IMR-90 (cell line): ENCODE data around the gene COX4I1. TPM values are rescaled to one million over a fixed set of nuclear protein-coding genes. Genes with fewer than 3 reads are reported as not detected.

Experiments
- ATAC-seq: fragments of 200-7000 bp; cut with Tn5 transposase; 2 replicates; pipeline ENCODE4 v1.9.1; 2020; ENCODE audit warnings: low read depth, mild to moderate bottlenecking, moderate library complexity
- BruUV-seq: library from RNA; stranded (reverse); fragments of 400-500 nt; replicated peaks from 2 replicates; lab custom pipeline; 2021; lab: Mats Ljungman, UMichigan
- CTCF ChIA-PET: fragments of 300-600 bp; formaldehyde crosslinking; extraction: SDS; loops from one replicate; lab custom pipeline; 2021; ENCODE audit warnings: antibody characterized with exemption; lab: Yijun Ruan, JAX
- POLR2A ChIA-PET: fragments of 300-600 bp; sonication (Branson Sonifier 250); formaldehyde crosslinking; loops from one replicate; lab custom pipeline; 2022; ENCODE audit warnings: antibody characterized with exemption; ENCODE audit not compliant: unreplicated experiment; lab: Charles Lee
- DNase-seq: peaks from one replicate; pipeline ENCODE4 v3.0.0; 2013
- H2AFZ ChIP-seq: replicated peaks from 2 replicates; pipeline ENCODE3; 2013; ENCODE audit warnings: low read length, mild to moderate bottlenecking; ENCODE audit not compliant: poor library complexity
- H2AK5ac ChIP-seq: 2 replicates; pipeline ENCODE4 v1.6.1; 2013; ENCODE audit warnings: low read depth, low read length, inconsistent platforms
- H2AK9ac ChIP-seq: replicated peaks from 2 replicates; pipeline ENCODE3; 2013; ENCODE audit warnings: mild to moderate bottlenecking, low read depth, low read length, moderate library complexity; ENCODE audit not compliant: poor library complexity
- H2BK120ac ChIP-seq: 2 replicates; pipeline ENCODE4 v1.6.1; 2013; ENCODE audit warnings: low read depth, low read length, inconsistent platforms
- H2BK15ac ChIP-seq: 3 replicates; pipeline ENCODE4 v1.6.1; 2013; ENCODE audit warnings: low read depth, low read length, inconsistent platforms
- H2BK20ac ChIP-seq: 2 replicates; pipeline ENCODE4 v1.6.1; 2013; ENCODE audit warnings: low read depth, mild to moderate bottlenecking, inconsistent platforms, low read length, moderate library complexity
- H2BK5ac ChIP-seq: 2 replicates; pipeline ENCODE4 v1.6.1; 2013; ENCODE audit warnings: mild to moderate bottlenecking, low read depth, low read length, inconsistent platforms; ENCODE audit not compliant: poor library complexity, severe bottlenecking
- H3K14ac ChIP-seq: replicated peaks from 2 replicates; pipeline ENCODE4 v1.6.1; 2013; ENCODE audit warnings: low read depth, low read length, inconsistent platforms
- H3K18ac ChIP-seq: 2 replicates; pipeline ENCODE4 v1.6.1; 2013; ENCODE audit warnings: low read depth, low read length, control low read depth
- H3K23ac ChIP-seq: 2 replicates; pipeline ENCODE4 v1.6.1; 2013; ENCODE audit warnings: low read depth, low read length, inconsistent platforms
- H3K27ac ChIP-seq: 2 replicates; pipeline ENCODE4 v1.5.1; 2013; ENCODE audit warnings: mild to moderate bottlenecking, control low read depth, low read length; ENCODE audit not compliant: insufficient read depth
- H3K27me3 ChIP-seq: 2 replicates; pipeline ENCODE4 v1.6.1; 2013; ENCODE audit warnings: low read length; ENCODE audit not compliant: control insufficient read depth, insufficient read depth
- H3K36me3 ChIP-seq: 2 replicates; pipeline ENCODE4 v1.6.1; 2013; ENCODE audit warnings: low read length, mixed read lengths; ENCODE audit not compliant: control insufficient read depth, insufficient read depth
- H3K4ac ChIP-seq: 2 replicates; pipeline ENCODE4 v1.6.1; 2013; ENCODE audit warnings: low read depth, low read length, inconsistent platforms
- H3K4me1 ChIP-seq: 2 replicates; pipeline ENCODE4 v1.6.1; 2013; ENCODE audit warnings: low read length, mixed read lengths; ENCODE audit not compliant: control insufficient read depth, insufficient read depth
- H3K4me2 ChIP-seq: 2 replicates; pipeline ENCODE4 v1.6.1; 2013; ENCODE audit warnings: low read depth, mild to moderate bottlenecking, control low read depth, low read length, moderate library complexity
- H3K4me3 ChIP-seq: 2 replicates; pipeline ENCODE4 v1.5.1; 2013; ENCODE audit warnings: low read depth, mild to moderate bottlenecking, control low read depth, low read length, moderate library complexity; ENCODE audit not compliant: insufficient read depth
- H3K56ac ChIP-seq: 2 replicates; pipeline ENCODE4 v1.6.1; 2013; ENCODE audit warnings: low read length, inconsistent platforms; ENCODE audit not compliant: insufficient read depth; ENCODE audit errors: extremely low read depth
- H3K79me1 ChIP-seq, 2 experiments: 2 replicates each; pipeline ENCODE4 v1.6.1; 2013; ENCODE audit warnings: low read length in 2 of 2, inconsistent platforms in 1 of 2, low read depth in 1 of 2
- H3K9ac ChIP-seq: 2 replicates; pipeline ENCODE4 v1.6.1; 2013; ENCODE audit warnings: low read depth, low read length, control low read depth
- H3K9me1 ChIP-seq: 2 replicates; pipeline ENCODE4 v1.6.1; 2013; ENCODE audit warnings: low read length, inconsistent platforms; ENCODE audit not compliant: insufficient read depth
- H3K9me3 ChIP-seq: 2 replicates; pipeline ENCODE4 v1.6.1; 2013; ENCODE audit warnings: low read length; ENCODE audit not compliant: control insufficient read depth, insufficient read depth
- H4K20me1 ChIP-seq: 2 replicates; pipeline ENCODE4 v1.6.1; 2013; ENCODE audit warnings: low read length, inconsistent platforms; ENCODE audit not compliant: insufficient read depth
- H4K5ac ChIP-seq: 2 replicates; pipeline ENCODE4 v1.6.1; 2013; ENCODE audit warnings: mild to moderate bottlenecking, low read depth, low read length, control low read depth
- H4K8ac ChIP-seq, 2 experiments: 2 replicates each; pipeline ENCODE4 v1.6.1; 2013; ENCODE audit warnings: low read depth in 2 of 2, low read length in 2 of 2, control low read depth in 1 of 2, inconsistent platforms in 1 of 2
- H4K91ac ChIP-seq: 2 replicates; pipeline ENCODE4 v1.6.1; 2013; ENCODE audit warnings: low read depth, low read length, inconsistent platforms; ENCODE audit not compliant: insufficient read depth
- BHLHE40 ChIP-seq: fragments of 150-350 bp; IDR thresholded peaks from 2 replicates; pipeline ENCODE4 v1.6.1; 2016; ENCODE audit warnings: mild to moderate bottlenecking, low read depth, low read length
- CEBPB ChIP-seq: IDR thresholded peaks from 2 replicates; pipeline ENCODE4 v1.6.1; 2012; ENCODE audit warnings: low read depth, low read length, improper control_type of control experiment
- CHD1 ChIP-seq: IDR thresholded peaks from 2 replicates; pipeline ENCODE4 v1.6.1; 2012; ENCODE audit warnings: low read depth, low read length, improper control_type of control experiment
- FOS ChIP-seq: fragments of 150-350 bp; IDR thresholded peaks from 2 replicates; pipeline ENCODE4 v1.6.1; 2016; ENCODE audit warnings: low read depth, low read length
- MAZ ChIP-seq: IDR thresholded peaks from 2 replicates; pipeline ENCODE4 v1.6.1; 2012; ENCODE audit warnings: low read depth, mild to moderate bottlenecking, low read length, improper control_type of control experiment, moderate library complexity, borderline replicate concordance
- MXI1 ChIP-seq: IDR thresholded peaks from 2 replicates; pipeline ENCODE4 v1.6.1; 2012; ENCODE audit warnings: low read depth, mild to moderate bottlenecking, low read length, moderate library complexity, borderline replicate concordance
- NFE2L2 ChIP-seq: fragments of 150-350 bp; IDR thresholded peaks from 2 replicates; pipeline ENCODE4 v1.6.1; 2016; ENCODE audit warnings: low read depth, mild to moderate bottlenecking, low read length
- POLR2A ChIP-seq: IDR thresholded peaks from 2 replicates; pipeline ENCODE4 v1.6.1; 2012; ENCODE audit warnings: mild to moderate bottlenecking, low read depth, low read length
- RAD21 ChIP-seq: IDR thresholded peaks from 2 replicates; pipeline ENCODE4 v1.6.1; 2012; ENCODE audit warnings: low read length, improper control_type of control experiment
- RCOR1 ChIP-seq: IDR thresholded peaks from 2 replicates; pipeline ENCODE4 v1.6.1; 2012; ENCODE audit warnings: mild to moderate bottlenecking, low read length, improper control_type of control experiment; ENCODE audit not compliant: insufficient replicate concordance
- RFX5 ChIP-seq: IDR thresholded peaks from 2 replicates; pipeline ENCODE4 v1.8.0; 2012; ENCODE audit warnings: low read depth, mild to moderate bottlenecking, low read length, moderate library complexity
- SMC3 ChIP-seq: fragments of 150-350 bp; IDR thresholded peaks from 2 replicates; pipeline ENCODE4 v1.6.1; 2016; ENCODE audit warnings: low read depth, mild to moderate bottlenecking, antibody characterized with exemption, low read length, moderate library complexity
- WGBS, 2 experiments: methylation state at CpG; one replicate each; pipeline versions ENCODE4 v1.1.5 to v1.1.7; 2013; ENCODE audit warnings: missing lambda C conversion rate in 2 of 2; ENCODE audit not compliant: insufficient read length in 1 of 2; ENCODE audit errors: extremely low coverage in 2 of 2; 5-methylcytosine and 5-hydroxymethylcytosine counted together
- dilution Hi-C: fragments of 300-500 bp; cut with HindIII; formaldehyde crosslinking; loops from one replicate; pipeline ENCODE4 v1.14.3; 2018; ENCODE audit warnings: low sequenced_read_pairs; ENCODE audit not compliant: unreplicated experiment
- in situ Hi-C: fragments of 300-500 bp; cut with MboI; formaldehyde crosslinking; loops from 3 replicates; pipeline ENCODE4 v1.14.3; 2019; ENCODE audit warnings: low sequenced_read_pairs, inconsistent platforms, mixed read lengths
- intact Hi-C: fragments of 100-400 bp; cut with micrococcal nuclease; formaldehyde crosslinking; loops from 2 replicates; pipeline ENCODE4 v1.10.0; 2022
- polyA plus RNA-seq, 3 experiments: library from polyadenylated mRNA; depleted of rRNA; stranded (reverse); fragments of >200 nt; gene quantifications; 2 replicates each; pipeline ENCODE4 v1.2.3, GENCODE V29; 2012; ENCODE audit warnings: low replicate concordance in 1 of 3
- total RNA-seq: library from RNA; depleted of rRNA; stranded (reverse); fragments of >200 nt; gene quantifications from 2 replicates; pipeline ENCODE4 v1.2.3, GENCODE V29; 2012
- TF ChIP-seq, protein P1 (sequence below): conservative IDR thresholded peaks from 2 replicates; pipeline ENCODE4 v1.5.1; 2012; ENCODE audit warnings: mild to moderate bottlenecking, low read depth, low read length, improper control_type of control experiment
- TF ChIP-seq, protein P2 (sequence below): fragments of 150-350 bp; IDR thresholded peaks from 2 replicates; pipeline ENCODE4 v1.6.1; 2017; ENCODE audit warnings: mild to moderate bottlenecking, antibody characterized with exemption, low read length, low read depth
- TF ChIP-seq, protein P3 (sequence below): fragments of 150-350 bp; IDR thresholded peaks from 2 replicates; pipeline ENCODE4 v1.6.1; 2016; ENCODE audit warnings: low read depth, mild to moderate bottlenecking, low read length, moderate library complexity, borderline replicate concordance

The COX4I1 gene
- total and polyA plus RNA-seq, 2 of the 4 experiments (the other 2 are of a cell fraction) = 397 to 700 TPM

DNA sequence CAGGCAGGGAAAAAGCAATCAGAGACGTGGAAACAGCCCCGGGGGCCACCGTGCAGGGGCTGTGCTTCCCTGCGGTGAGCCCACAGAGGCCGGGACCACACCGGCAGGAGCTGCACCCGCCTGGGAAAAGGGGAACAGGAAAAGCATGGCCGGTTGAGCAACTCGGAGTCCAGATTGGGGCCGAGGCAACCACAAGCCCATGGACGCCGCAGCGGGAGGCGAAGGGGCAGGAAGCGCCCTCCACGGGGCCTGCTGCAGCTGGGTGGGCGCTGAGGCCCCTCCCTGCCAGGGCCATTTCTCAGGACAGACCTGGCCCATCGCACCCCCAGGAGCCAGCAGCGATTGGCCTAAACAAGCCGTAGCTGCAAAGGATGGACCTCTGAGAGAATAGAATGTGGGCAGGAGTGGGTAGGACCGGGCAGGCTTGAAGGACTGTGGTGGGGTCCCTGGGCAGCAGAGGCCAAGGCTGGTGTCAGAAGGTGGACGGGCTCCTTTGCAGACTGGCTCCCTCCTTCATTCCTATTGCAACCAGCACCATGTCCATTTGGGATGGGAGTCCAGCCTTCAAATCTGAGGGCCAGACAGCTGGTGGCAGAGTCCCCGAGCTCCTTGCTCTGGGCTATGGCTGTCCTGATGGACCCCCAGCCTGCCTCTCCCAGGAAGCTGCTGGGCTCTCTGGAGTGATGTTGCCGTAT, 30.4 kb downstream of the COX4I1 start:
- Histone ChIP-seq H2BK20ac (no peak overlapping the region), H3K4me1 (no peaks in the 10 kb centered on the region), H3K79me1 (no peaks in the 10 kb centered on the region), H3K4me2 (no peak overlapping the region), H2BK5ac (no peak overlapping the region), H2BK120ac (no peak overlapping the region), H3K9me1 (no peaks in the 10 kb centered on the region), H3K56ac (no peak overlapping the region), H3K27ac (no peak overlapping the region), H3K18ac (no peak overlapping the region), H3K36me3 (no peaks in the 10 kb centered on the region), H3K14ac (no peak overlapping the region), H4K8ac (no peak overlapping the region), H3K23ac (no peak overlapping the region), H3K4me3 (no peak overlapping the region), H3K27me3 (peaks cover 49% of the 10 kb centered on the region), H4K20me1 (no peaks in the 10 kb centered on the region), H2AK9ac (no peak overlapping the region), H2BK15ac (no peak overlapping the region), H4K91ac (no peak overlapping the region), H2AK5ac (no peak overlapping the region), H3K4ac (no peak overlapping the region), H4K5ac (no peak overlapping the region), H3K9ac (no peak overlapping the region), H3K9me3 (peaks cover 9% of the 10 kb centered on the region; the same call in 1 of the 2 replicates), H2AFZ (no peak overlapping the region)
- dilution Hi-C loops (no loop called here), intact Hi-C loops (no loop called here), in situ Hi-C loops (loop anchor here (10.0 kb wide), 1 partner anchor 155 kb away; no protein-coding TSS in a partner anchor)
- DNase-seq = no peak
- 70% methylated on average over 9 of the region's 24 CpGs; no CpG with 5 or more reads in 1 of the 2 experiments for WGBS, 2 experiments
- ChIA-PET CTCF (no interaction called here), POLR2A (no interaction called here)
- no peak for ATAC-seq
- no peak for TF ChIP-seq RFX5
- no peak for TF ChIP-seq CHD1
- TF ChIP-seq RAD21 = no peak
- TF ChIP-seq CEBPB = no peak
- TF ChIP-seq FOS = no peak
- TF ChIP-seq, protein P1, sequence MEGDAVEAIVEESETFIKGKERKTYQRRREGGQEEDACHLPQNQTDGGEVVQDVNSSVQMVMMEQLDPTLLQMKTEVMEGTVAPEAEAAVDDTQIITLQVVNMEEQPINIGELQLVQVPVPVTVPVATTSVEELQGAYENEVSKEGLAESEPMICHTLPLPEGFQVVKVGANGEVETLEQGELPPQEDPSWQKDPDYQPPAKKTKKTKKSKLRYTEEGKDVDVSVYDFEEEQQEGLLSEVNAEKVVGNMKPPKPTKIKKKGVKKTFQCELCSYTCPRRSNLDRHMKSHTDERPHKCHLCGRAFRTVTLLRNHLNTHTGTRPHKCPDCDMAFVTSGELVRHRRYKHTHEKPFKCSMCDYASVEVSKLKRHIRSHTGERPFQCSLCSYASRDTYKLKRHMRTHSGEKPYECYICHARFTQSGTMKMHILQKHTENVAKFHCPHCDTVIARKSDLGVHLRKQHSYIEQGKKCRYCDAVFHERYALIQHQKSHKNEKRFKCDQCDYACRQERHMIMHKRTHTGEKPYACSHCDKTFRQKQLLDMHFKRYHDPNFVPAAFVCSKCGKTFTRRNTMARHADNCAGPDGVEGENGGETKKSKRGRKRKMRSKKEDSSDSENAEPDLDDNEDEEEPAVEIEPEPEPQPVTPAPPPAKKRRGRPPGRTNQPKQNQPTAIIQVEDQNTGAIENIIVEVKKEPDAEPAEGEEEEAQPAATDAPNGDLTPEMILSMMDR = no peak
- no peak for TF ChIP-seq POLR2A
- no peak for TF ChIP-seq SMC3
- TF ChIP-seq, protein P2, sequence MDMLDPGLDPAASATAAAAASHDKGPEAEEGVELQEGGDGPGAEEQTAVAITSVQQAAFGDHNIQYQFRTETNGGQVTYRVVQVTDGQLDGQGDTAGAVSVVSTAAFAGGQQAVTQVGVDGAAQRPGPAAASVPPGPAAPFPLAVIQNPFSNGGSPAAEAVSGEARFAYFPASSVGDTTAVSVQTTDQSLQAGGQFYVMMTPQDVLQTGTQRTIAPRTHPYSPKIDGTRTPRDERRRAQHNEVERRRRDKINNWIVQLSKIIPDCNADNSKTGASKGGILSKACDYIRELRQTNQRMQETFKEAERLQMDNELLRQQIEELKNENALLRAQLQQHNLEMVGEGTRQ = no peak
- TF ChIP-seq MAZ = no peak
- no peak for TF ChIP-seq NFE2L2
- TF ChIP-seq BHLHE40 = no peak
- no peak for TF ChIP-seq MXI1
- TF ChIP-seq, protein P3, sequence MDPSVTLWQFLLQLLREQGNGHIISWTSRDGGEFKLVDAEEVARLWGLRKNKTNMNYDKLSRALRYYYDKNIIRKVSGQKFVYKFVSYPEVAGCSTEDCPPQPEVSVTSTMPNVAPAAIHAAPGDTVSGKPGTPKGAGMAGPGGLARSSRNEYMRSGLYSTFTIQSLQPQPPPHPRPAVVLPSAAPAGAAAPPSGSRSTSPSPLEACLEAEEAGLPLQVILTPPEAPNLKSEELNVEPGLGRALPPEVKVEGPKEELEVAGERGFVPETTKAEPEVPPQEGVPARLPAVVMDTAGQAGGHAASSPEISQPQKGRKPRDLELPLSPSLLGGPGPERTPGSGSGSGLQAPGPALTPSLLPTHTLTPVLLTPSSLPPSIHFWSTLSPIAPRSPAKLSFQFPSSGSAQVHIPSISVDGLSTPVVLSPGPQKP = no peak
- no peak for TF ChIP-seq RCOR1
- BruUV-seq = no TSS peak
